HAP-1 (cell line): ENCODE results near the gene LCP2.

Experiments
- DNase-seq, 2 experiments: peaks; one replicate each; pipeline ENCODE4 v3.0.0-alpha.2; 2016 to 2020; ENCODE audit warnings: low spot score in 2 of 2
- H3K27me3 ChIP-seq: fragments of 250-450 bp; sonication (Bioruptor Pico); 2 replicates; pipeline ENCODE4 v1.5.1; 2020; ENCODE audit warnings: low read depth, mild to moderate bottlenecking, moderate library complexity
- H3K36me3 ChIP-seq: fragments of 250-450 bp; sonication (Bioruptor Pico); replicated peaks from 2 replicates; pipeline ENCODE4 v1.5.1; 2020; ENCODE audit warnings: mild to moderate bottlenecking
- H3K4me1 ChIP-seq: fragments of 250-450 bp; sonication (Bioruptor Pico); 2 replicates; pipeline ENCODE4 v1.5.1; 2020; ENCODE audit warnings: mild to moderate bottlenecking
- H3K4me3 ChIP-seq: fragments of 250-450 bp; sonication (Bioruptor Pico); 2 replicates; pipeline ENCODE4 v1.5.1; 2020; ENCODE audit warnings: mild to moderate bottlenecking, moderate library complexity
- H3K9me3 ChIP-seq: fragments of 250-450 bp; sonication (Bioruptor Pico); 2 replicates; pipeline ENCODE4 v1.5.1; 2020; ENCODE audit warnings: mild to moderate bottlenecking, moderate library complexity
- in situ Hi-C: fragments of 300-500 bp; cut with MboI; formaldehyde crosslinking; loops from 3 replicates; pipeline ENCODE4 v1.14.3; 2020; ENCODE audit warnings: low sequenced_read_pairs, inconsistent platforms, mixed read lengths

LCP2 gene

DNA sequence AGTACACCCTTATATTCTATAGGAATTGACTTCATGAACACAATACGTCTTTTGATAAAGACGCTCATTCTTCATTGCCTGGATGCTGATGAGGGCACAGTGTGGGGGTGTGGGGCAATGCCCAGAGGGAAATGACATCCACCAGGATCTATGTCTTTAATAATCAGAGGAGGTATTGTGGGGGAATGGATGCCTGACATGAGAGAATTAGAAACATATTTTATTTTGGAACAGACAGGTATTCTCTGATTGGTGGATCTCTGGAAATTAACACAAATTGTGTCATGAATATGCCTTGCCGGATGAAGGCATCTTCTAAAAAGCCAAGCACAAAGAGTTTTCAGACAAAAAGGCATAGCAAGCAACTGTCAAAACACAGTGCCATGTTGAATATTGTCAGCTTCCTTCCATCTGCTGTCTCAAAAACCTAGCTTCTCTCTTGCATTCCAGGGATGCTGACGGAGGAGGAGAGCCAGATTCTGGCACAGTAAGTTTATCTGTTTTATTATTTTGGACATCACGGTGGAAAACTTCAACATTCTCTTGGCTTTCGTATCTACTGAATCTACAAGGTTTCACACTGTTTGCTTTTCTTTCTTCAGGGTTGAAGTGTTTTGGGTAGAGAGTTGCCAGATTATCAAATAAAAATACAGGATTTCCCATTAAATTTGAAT, 68.7 kb downstream of the LCP2 start:
- no peaks in the 10 kb centered on the region for H3K9me3 ChIP-seq
- no peak overlapping the region for H3K4me3 ChIP-seq
- H3K27me3 ChIP-seq: no peaks in the 10 kb centered on the region
- in situ Hi-C loops: loop anchor here (5.0 to 10.0 kb wide), 2 partner anchors 188 to 396 kb away; no protein-coding TSS in a partner anchor
- no peaks in the 10 kb centered on the region for H3K36me3 ChIP-seq
- no peaks in the 10 kb centered on the region for H3K4me1 ChIP-seq
- DNase-seq: no peak

DNA sequence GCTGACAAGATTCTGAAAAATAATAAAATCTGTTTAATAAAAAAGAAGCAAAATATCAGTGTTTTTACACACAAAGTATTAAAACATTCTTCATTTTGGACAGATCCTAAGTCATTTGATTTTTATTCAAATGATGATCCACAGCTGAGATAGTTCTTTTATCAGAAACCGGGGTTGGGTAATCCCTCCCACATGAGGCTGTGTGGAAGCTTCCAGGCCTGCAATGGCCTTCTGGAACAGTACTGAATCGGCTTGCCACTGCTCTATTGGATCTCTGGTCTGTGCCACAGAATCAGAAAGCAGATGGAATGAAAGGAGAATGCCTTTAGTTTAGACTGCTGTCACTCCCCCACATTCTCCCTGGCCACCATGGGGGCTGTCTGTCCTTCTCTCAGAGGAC, 70.9 kb downstream of the LCP2 start:
- in situ Hi-C loops: loop anchor here (5.0 to 10.0 kb wide), 2 partner anchors 191 to 398 kb away; no protein-coding TSS in a partner anchor
- Histone ChIP-seq H3K36me3 (no peaks in the 10 kb centered on the region), H3K4me3 (no peak overlapping the region), H3K9me3 (no peaks in the 10 kb centered on the region), H3K4me1 (no peaks in the 10 kb centered on the region; the same call in none of the 2 replicates), H3K27me3 (no peaks in the 10 kb centered on the region)
- DNase-seq: no peak

DNA sequence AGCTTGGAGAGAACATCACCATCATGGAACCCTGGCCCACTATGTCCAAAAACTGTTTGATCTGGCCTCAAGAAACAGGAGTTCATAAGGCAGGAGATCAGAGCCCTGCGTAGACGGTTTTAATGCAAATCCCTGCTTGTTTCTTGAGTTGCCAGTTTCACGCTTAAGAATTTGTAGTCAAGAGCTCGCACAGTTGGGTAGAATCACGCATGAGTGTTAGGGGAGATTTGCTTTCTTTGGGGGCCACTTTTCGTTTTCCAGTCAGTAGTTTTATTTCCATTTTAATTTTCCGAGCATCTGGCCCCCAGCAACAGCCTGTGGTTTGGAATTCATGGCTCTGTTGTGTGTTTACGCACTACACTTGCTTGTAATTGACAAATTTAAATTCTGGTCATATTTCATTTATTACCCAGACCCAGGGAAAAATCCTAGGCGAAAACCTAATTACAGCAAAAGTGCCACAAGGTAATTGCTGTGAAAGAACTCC, 71.4 kb downstream of the LCP2 start:
- Histone ChIP-seq H3K27me3 (no peaks in the 10 kb centered on the region), H3K36me3 (no peaks in the 10 kb centered on the region), H3K4me3 (no peak overlapping the region), H3K4me1 (peaks cover 1% of the 10 kb centered on the region), H3K9me3 (no peaks in the 10 kb centered on the region)
- in situ Hi-C loops: loop anchor here (5.0 to 10.0 kb wide), 2 partner anchors 191 to 399 kb away; no protein-coding TSS in a partner anchor
- no peak for DNase-seq

DNA sequence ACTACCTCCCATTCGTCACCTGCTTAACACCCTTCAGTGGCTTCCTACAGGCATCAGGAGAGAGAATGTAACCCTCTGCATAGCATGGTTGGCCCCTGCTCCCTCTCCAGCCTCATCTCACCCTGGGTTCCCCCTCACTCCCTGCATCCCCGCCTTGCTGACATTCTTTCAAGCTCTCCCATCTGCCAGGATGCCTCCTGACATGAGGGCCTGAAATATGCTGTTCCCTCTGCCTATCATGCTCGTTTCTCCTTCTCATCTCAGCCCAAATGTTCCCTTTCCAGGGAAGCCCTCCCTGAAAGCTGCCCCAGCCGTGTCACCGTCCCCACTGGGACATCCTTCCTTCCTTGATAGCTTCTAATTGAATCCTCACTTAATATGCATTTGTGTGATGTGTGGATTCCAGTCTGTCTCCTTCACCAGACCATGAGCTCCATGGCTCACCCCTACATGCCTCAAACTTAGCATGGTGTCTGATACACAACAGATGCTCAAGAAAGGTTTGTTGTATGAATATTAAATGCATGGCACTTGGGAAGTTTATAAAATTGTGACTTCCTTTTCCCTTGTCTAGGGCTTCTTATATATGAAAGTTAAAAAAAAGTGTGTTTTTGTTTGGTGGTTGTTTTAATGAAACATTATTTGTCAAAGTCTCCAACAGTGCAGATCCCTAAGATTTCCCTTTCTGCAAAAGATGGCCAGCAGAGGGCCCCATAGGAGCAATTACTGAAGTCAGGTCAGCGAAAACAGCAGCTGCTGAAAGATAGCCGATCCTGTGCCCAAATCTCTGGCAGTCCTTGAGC, 72.0 kb downstream of the LCP2 start:
- in situ Hi-C loops: loop anchor here (5.0 to 10.0 kb wide), 2 partner anchors 192 to 399 kb away; no protein-coding TSS in a partner anchor
- H3K27me3 ChIP-seq: no peaks in the 10 kb centered on the region

DNA sequence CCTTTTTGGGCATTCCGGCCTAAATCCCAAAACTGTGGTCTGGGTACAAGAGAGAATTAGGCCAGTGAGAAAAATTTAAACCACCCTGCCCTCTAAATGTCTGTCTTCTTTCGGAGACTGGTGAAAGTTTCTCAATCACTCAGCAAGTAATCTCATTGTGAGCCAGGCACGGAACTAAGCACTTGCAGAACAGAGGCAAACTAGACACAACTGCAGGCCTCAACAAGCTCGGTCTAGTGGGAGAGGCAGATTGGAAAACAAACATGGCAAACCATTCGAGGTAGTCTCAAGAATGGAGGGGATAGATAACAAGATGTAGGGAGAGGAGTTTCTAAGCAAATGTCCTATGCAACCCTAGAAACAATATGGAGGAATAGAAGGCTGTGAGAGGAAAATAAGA, 73.7 kb downstream of the LCP2 start:
- Histone ChIP-seq H3K4me3 (no peak overlapping the region), H3K36me3 (no peaks in the 10 kb centered on the region), H3K27me3 (no peaks in the 10 kb centered on the region), H3K4me1 (peaks cover 10% of the 10 kb centered on the region), H3K9me3 (no peaks in the 10 kb centered on the region)
- no peak for DNase-seq
- in situ Hi-C loops: loop anchor here (10.0 kb wide), 1 partner anchor 401 kb away; no protein-coding TSS in a partner anchor

More for the DNA sequence above, 72.0 kb downstream of the LCP2 start:
- no peaks in the 10 kb centered on the region for H3K9me3 ChIP-seq
- no peaks in the 10 kb centered on the region for H3K36me3 ChIP-seq
- DNase-seq: peak; percentile 33 to 80
- peaks cover 6% of the 10 kb centered on the region for H3K4me1 ChIP-seq
- H3K4me3 ChIP-seq: no peak overlapping the region

DNA sequence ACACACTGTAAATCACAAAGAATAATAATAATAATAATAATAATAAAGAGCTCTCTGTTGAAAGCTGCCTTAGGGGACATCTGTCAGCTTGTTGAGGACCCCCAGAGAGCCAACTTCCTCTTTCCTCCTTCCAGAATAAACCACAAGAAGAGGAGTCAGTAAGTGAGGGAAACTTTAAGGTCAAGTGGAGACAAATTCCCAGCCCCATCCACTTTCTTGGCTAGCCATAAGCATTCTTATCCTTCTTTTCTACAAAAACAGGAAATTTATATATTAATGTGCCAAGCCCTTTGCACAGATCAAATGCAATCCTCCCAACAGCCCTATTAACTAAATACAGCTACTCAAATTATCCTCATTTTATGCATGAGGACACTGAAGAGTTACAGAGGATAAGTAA, 74.2 kb downstream of the LCP2 start:
- DNase-seq: no peak
- in situ Hi-C loops: loop anchor here (10.0 kb wide), 1 partner anchor 401 kb away; no protein-coding TSS in a partner anchor
- H3K27me3 ChIP-seq: no peaks in the 10 kb centered on the region; the same call in 1 of the 2 replicates
- H3K4me1 ChIP-seq: peaks cover 10% of the 10 kb centered on the region
- no peak overlapping the region for H3K4me3 ChIP-seq
- no peaks in the 10 kb centered on the region for H3K9me3 ChIP-seq
- no peaks in the 10 kb centered on the region for H3K36me3 ChIP-seq

DNA sequence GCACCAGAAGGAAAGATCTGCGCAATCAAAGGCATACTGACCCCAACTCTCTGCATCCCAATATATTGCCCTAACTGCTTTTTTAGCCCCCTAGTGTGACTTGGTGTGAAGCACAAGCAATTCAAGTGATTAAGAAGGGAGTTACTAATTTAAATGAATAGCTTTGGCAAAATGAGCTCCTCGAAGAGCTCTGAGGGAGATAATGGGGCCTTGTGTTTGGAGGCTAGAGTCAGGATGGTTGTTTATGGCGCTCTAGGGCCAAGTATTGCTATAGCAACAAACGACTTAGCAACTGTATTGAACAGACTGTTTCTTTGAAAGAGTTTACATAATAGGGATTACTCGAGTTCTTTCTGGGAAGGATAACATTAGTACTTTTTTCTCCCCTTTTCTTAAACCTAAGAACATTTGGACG, 76.2 kb downstream of the LCP2 start:
- Histone ChIP-seq H3K36me3 (no peaks in the 10 kb centered on the region), H3K4me1 (peaks cover 10% of the 10 kb centered on the region), H3K27me3 (peaks cover 14% of the 10 kb centered on the region), H3K4me3 (no peak overlapping the region), H3K9me3 (no peaks in the 10 kb centered on the region)
- DNase-seq: peak; percentile 73 to 98
- in situ Hi-C loops: loop anchor here (10.0 kb wide), 1 partner anchor 403 kb away; no protein-coding TSS in a partner anchor

DNA sequence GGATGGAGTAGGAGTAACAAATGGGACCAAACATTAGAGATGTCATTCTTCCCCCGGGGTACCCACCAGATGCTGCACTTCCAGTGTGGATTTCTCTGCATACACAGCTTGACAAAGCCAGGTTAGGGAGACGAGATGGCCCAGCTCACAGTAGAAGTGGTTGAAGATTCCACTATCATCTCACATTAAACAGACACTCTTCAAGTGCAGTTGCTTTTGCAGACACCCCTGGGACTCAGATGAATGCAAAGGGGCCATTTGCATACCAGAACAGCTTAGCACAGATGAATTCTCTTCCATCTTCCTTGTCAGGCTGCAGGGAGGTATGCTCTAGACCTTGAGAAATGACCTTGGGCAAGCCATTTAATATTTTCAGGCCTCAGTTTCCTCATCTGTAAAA, 77.4 kb downstream of the LCP2 start:
- Histone ChIP-seq H3K4me3 (no peak overlapping the region), H3K36me3 (no peaks in the 10 kb centered on the region), H3K27me3 (peaks cover 19% of the 10 kb centered on the region), H3K4me1 (peaks cover 10% of the 10 kb centered on the region), H3K9me3 (no peaks in the 10 kb centered on the region)
- DNase-seq: peak in 1 of 2 experiments; percentile 36
- in situ Hi-C loops: loop anchor here (10.0 kb wide), 1 partner anchor 405 kb away; no protein-coding TSS in a partner anchor

DNA sequence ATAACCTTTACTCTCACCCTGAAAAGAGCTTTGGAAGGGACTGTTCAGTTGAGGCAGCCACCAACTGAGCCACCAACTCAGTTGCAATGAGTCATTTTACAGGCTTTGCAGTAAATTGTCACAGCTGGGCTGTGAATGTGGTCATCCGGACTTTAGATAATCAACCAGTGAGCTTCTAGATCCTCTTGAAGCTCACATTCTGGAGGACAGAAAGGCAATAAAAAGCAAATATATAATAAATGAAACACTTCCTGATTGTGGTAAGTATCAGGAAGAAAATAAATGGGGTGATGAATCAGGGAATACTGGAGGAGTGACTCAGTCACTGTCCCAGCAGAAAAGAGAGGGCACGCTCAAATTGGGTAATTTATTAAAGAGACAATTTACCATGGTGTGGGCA, 78.0 kb downstream of the LCP2 start:
- H3K4me3 ChIP-seq: no peak overlapping the region
- H3K9me3 ChIP-seq: no peaks in the 10 kb centered on the region
- DNase-seq: no peak
- in situ Hi-C loops: loop anchor here (10.0 kb wide), 2 partner anchors 115 to 405 kb away; partner anchors contain the start of gene FOXI1
- peaks cover 19% of the 10 kb centered on the region for H3K27me3 ChIP-seq
- H3K36me3 ChIP-seq: no peaks in the 10 kb centered on the region
- peaks cover 10% of the 10 kb centered on the region for H3K4me1 ChIP-seq

DNA sequence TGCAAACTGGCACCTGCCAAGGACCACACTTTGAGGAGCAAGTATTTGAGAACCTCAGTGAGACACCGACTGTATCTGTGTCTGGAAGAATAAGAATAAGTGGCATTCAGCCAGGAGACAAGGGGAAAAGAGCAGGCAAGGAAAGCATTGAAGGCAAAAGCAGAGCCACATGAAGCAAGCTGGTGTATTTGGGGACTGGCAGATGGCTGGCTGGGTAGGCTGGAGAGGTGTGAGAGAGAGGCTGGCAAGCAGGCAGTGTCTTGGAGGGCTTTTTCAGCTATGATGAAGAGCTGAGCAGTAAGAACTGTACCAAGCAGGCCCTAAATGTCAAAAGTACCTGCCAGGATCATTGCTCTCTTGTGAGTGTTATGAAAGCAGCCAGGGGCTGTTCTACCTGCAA, 78.9 kb downstream of the LCP2 start:
- H3K4me1 ChIP-seq: peaks cover 10% of the 10 kb centered on the region
- no peaks in the 10 kb centered on the region for H3K36me3 ChIP-seq
- no peak for DNase-seq
- H3K9me3 ChIP-seq: no peaks in the 10 kb centered on the region
- H3K27me3 ChIP-seq: peaks cover 19% of the 10 kb centered on the region
- in situ Hi-C loops: loop anchor here (10.0 kb wide), 1 partner anchor 114 kb away; the partner anchor contains the start of gene FOXI1
- H3K4me3 ChIP-seq: no peak overlapping the region

DNA sequence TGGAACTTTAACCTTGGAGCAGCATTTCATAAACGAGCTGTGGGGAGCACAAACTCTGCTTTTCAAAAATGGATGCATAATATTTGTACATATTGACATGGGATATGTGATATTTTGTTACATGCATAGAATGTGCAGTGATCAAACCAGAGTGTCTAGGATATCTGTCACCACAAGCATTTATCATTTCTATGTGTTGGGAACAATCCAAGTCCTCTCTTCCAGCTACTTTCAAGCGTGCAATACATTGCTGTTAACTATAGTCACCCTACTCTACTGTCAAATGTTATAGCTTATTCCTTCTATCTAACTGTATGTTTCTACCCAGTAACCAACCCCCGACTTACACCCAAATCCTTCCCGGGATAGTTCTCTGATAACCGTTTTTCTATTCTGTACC, 79.7 kb downstream of the LCP2 start:
- Histone ChIP-seq H3K36me3 (no peaks in the 10 kb centered on the region), H3K9me3 (no peaks in the 10 kb centered on the region), H3K4me1 (peaks cover 10% of the 10 kb centered on the region), H3K4me3 (no peak overlapping the region), H3K27me3 (peaks cover 19% of the 10 kb centered on the region)
- no peak for DNase-seq
- in situ Hi-C loops: loop anchor here (10.0 kb wide), 1 partner anchor 113 kb away; the partner anchor contains the start of gene FOXI1

DNA sequence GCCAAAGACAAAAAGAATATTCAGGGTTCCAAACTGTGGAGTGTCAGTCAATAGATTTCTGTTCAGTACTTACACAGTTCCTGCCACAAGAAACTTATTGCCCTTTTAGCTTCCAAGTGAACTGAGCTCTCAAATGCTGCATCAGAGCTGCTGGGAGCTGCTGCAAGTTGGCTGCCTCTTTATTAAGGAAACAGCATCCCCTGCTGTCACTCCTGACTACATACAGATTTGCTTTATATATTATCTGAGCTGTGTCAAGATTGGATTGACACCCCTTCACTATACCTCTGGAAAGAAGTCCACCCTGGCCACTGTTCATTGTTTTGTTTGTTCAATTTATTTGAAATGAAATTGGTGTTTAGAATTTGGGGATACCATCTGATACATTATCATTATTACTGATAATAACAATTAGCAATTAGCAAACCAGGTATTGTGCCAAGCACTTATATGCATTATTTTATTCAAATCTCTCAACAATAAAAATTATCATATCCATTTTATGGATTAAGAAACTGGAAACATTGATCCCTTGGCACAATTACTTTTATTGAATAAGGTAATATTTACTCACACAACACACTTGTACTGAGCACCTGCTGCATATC, 81.2 kb downstream of the LCP2 start:
- in situ Hi-C loops: loop anchor here (10.0 kb wide), 1 partner anchor 112 kb away; the partner anchor contains the start of gene FOXI1
- DNase-seq: peak; percentile 45 to 48
- H3K36me3 ChIP-seq: no peaks in the 10 kb centered on the region
- peaks cover 10% of the 10 kb centered on the region for H3K4me1 ChIP-seq
- H3K9me3 ChIP-seq: no peaks in the 10 kb centered on the region
- peaks cover 19% of the 10 kb centered on the region for H3K27me3 ChIP-seq
- H3K4me3 ChIP-seq: no peak overlapping the region
